Adrenal gland (tissue), 12 donors: ENCODE data around the gene SUSD1. TPM values are rescaled to one million over a fixed set of nuclear protein-coding genes. Genes with fewer than 3 reads are reported as not detected.
A peak's percentile ranks its signal among the peaks of the same experiment; 100 is the strongest.

Experiments
- DNase-seq, 7 donors: peaks; one replicate each; pipeline ENCODE4 v3.0.0-alpha.2; 2019 to 2020
- H3K27ac ChIP-seq, 5 donors: fragments of 200-600 bp; sonication (generic) in 4 of 5; 1 replicate in 3 of 5; 2 replicates in 2 of 5; pipeline versions ENCODE4 v1.5.1 to v1.8.0; 2016 to 2020; ENCODE audit warnings: mild to moderate bottlenecking in 1 of 5
- H3K27me3 ChIP-seq: fragments of 200-600 bp; 2 replicates; pipeline ENCODE4 v1.8.0; 2021
- H3K36me3 ChIP-seq, 2 donors: fragments of 200-600 bp; replicated peaks in 1 of 2; 1 replicate in 1 of 2; 2 replicates in 1 of 2; pipeline versions ENCODE4 v1.5.1 to v1.8.0; 2018 to 2022
- H3K4me1 ChIP-seq, 2 donors: fragments of 200-600 bp; replicated peaks in 1 of 2; 1 replicate in 1 of 2; 2 replicates in 1 of 2; pipeline versions ENCODE4 v1.5.1 to v1.8.0; 2018 to 2021
- H3K4me3 ChIP-seq, 4 donors: fragments of 200-600 bp; sonication (generic) in 3 of 4; one replicate each; pipeline ENCODE4 v1.5.1; 2016 to 2018
- H3K9me3 ChIP-seq, 3 donors: fragments of 200-600 bp; sonication (generic) in 1 of 3; replicated peaks in 1 of 3; 1 replicate in 2 of 3; 2 replicates in 1 of 3; pipeline versions ENCODE4 v1.5.1 to v1.8.0; 2016 to 2021
- CTCF ChIP-seq, 6 experiments: fragments of 450-650 bp in 4 of 6; fragments of 200-600 bp in 2 of 6; sonication (generic) in 1 of 6; IDR thresholded peaks; 1 replicate in 5 of 6; 2 replicates in 1 of 6; pipeline versions ENCODE4 v1.5.1 to v1.8.0; 2016 to 2021; ENCODE audit warnings: antibody characterized with exemption in 6 of 6, mild to moderate bottlenecking in 2 of 6, moderate library complexity in 1 of 6
- POLR2A ChIP-seq, 2 donors: fragments of 450-650 bp; IDR thresholded peaks; one replicate each; pipeline ENCODE4 v1.6.1; 2017; ENCODE audit warnings: antibody characterized with exemption in 2 of 2, mild to moderate bottlenecking in 2 of 2, moderate library complexity in 1 of 2
- WGBS, 4 donors: extraction: QIAGEN DNeasy Blood & Tissue Kit in 2 of 4; methylation state at CpG; one replicate each; pipeline versions ENCODE4 v1.1.5 to v1.1.7; 2013 to 2017; 5-methylcytosine and 5-hydroxymethylcytosine counted together
- intact Hi-C, 2 donors: fragments of 100-400 bp; cut with DNase I; formaldehyde crosslinking; loops; one replicate each; pipeline versions ENCODE4 v1.14.1 to v1.15.0; 2022 to 2023
- polyA plus RNA-seq, 3 donors: library from polyadenylated mRNA; stranded (reverse); fragments of 200-250 nt in 2 of 3; fragments of 350-450 nt in 1 of 3; fragmentation: Illumina TruSeq in 1 of 3; extraction: RNeasy Lipid Tissue Mini Kit (QIAGEN cat#74804) in 1 of 3; gene quantifications; one replicate each; pipeline ENCODE4 v1.2.3, GENCODE V29; 2013 to 2014
- total RNA-seq, 9 donors: library from RNA; depleted of rRNA in 4 of 9; stranded (reverse); fragments of >200 nt in 4 of 9; fragments of 120-200 nt in 1 of 9; fragmentation: NEBNext Ultra II Directional in 1 of 9; extraction: Animal tissue kit (Norgen Biotek cat#: 25700) in 1 of 9; gene quantifications; one replicate each; pipeline versions ENCODE4 v1.1.0 to v1.2.4, GENCODE V29; 2013 to 2023
- donor health status: healthy with polysubstance abuse.
- donor health status: Bipolar disorder and iron deficiency.
- donor health status: DM: yes; HTN: yes; CAD: no.
- donor health status: DM: no; HTN: no; CAD: no.
- donor health status: DM: no; HTN: no; CAD: no.
- donor health status: DM: yes; HTN: yes; CAD: no.

The SUSD1 gene
- total and polyA plus RNA-seq, 12 donors: 4.7 to 37.0 (median 20.8) TPM

GRCh38 chr9:112042244-112042638 lies 132.9 kb downstream of the SUSD1 start:
- DNase-seq: no peak
- WGBS, 4 donors: 88 to 96% (median 91%) methylated on average over 3 of the region's 3 CpGs
- TF ChIP-seq CTCF (IDR thresholded peaks at IDR 0.05) (no peak), POLR2A (IDR thresholded peaks at IDR 0.05) (no peak)
- Histone ChIP-seq H3K36me3 (no peaks in the 10 kb centered on the region), H3K9me3 (no peaks in the 10 kb centered on the region), H3K4me1 (no peaks in the 10 kb centered on the region), H3K27ac (no peak overlapping the region), H3K27me3 (no peaks in the 10 kb centered on the region), H3K4me3 (no peak overlapping the region)
- intact Hi-C loops: no loop called here

GRCh38 chr9:112041536-112042243 lies 133.4 kb downstream of the SUSD1 start:
- intact Hi-C loops: no loop called here
- Histone ChIP-seq H3K27me3 (no peaks in the 10 kb centered on the region), H3K36me3 (no peaks in the 10 kb centered on the region), H3K9me3 (no peaks in the 10 kb centered on the region), H3K4me1 (no peaks in the 10 kb centered on the region), H3K27ac (no peak overlapping the region), H3K4me3 (no peak overlapping the region)
- TF ChIP-seq POLR2A (IDR thresholded peaks at IDR 0.05): no peak
- no peak for TF ChIP-seq CTCF (IDR thresholded peaks at IDR 0.05)
- WGBS, 4 donors: 77 to 81% (median 80%) methylated on average over 8 of the region's 8 CpGs
- peak in 2 of 7 donors; percentile 25 to 28 for DNase-seq

- Histone ChIP-seq H3K4me1 (no peaks in the 10 kb centered on the region), H3K4me3 (no peak overlapping the region), H3K36me3 (no peaks in the 10 kb centered on the region), H3K9me3 (no peaks in the 10 kb centered on the region), H3K27ac (no peak overlapping the region), H3K27me3 (no peaks in the 10 kb centered on the region)
- intact Hi-C loops: no loop called here
- no peak for DNase-seq
- 91 to 98% (median 95%) methylated on average over 4 of the region's 4 CpGs for whole genome bisulfite sequencing, 4 donors
- no peak for TF ChIP-seq CTCF (IDR thresholded peaks at IDR 0.05)
- TF ChIP-seq POLR2A (IDR thresholded peaks at IDR 0.05): no peak
Observed at GRCh38 chr9:112041199-112041535, 133.9 kb downstream of the SUSD1 start.

DNA sequence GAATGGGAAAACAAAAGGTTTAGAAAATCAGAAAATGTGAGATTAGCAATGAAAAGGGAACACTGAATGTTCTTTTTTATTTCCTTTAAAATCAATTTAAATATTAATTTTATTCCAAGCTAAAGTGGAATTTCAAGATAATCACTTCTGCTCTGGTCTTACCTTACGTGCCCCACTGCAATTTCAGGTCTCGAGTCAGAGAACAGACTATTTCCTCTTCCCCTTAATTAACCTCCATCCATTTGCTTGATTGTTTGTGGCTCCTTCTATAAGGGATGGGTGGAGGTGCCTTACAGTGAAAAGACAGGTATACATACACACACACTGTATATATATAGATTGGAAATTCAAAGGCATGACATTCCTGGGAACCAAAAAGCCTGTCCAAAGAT lies 137.1 kb downstream of the SUSD1 start:
- TF ChIP-seq POLR2A (IDR thresholded peaks at IDR 0.05) (no peak), CTCF (IDR thresholded peaks at IDR 0.05) (no peak)
- no peaks in the 10 kb centered on the region for H3K4me1 ChIP-seq
- intact Hi-C loops: no loop called here
- H3K9me3 ChIP-seq: no peaks in the 10 kb centered on the region
- WGBS, 4 donors: 78 to 85% (median 79%) methylated on average over 2 of the region's 2 CpGs
- H3K27ac ChIP-seq: no peak overlapping the region
- H3K36me3 ChIP-seq: no peaks in the 10 kb centered on the region
- DNase-seq: no peak
- H3K4me3 ChIP-seq: no peak overlapping the region
- no peaks in the 10 kb centered on the region for H3K27me3 ChIP-seq
